Lung (tissue), 12 donors: Measurements from ENCODE around the gene PPP2R3A. TPM values are rescaled to one million over a fixed set of nuclear protein-coding genes. Genes with fewer than 3 reads are reported as not detected.

ENCODE experiments used
- ATAC-seq: fragments of 200-7000 bp; cut with Tn5 transposase; one replicate; pipeline ENCODE4 v1.9.1; 2020; ENCODE audit warnings: moderate number of reproducible peaks; ENCODE audit not compliant: insufficient read depth, low FRiP score
- DNase-seq, 3 donors: peaks; one replicate each; pipeline ENCODE4 v3.0.0-alpha.2; 2013 to 2017
- H3K27ac ChIP-seq, 2 donors: one replicate each; pipeline ENCODE4 v1.5.1; 2013; ENCODE audit warnings: mild to moderate bottlenecking in 2 of 2, moderate library complexity in 2 of 2, control low read depth in 1 of 2, inconsistent platforms in 1 of 2, low read depth in 1 of 2, low read length in 1 of 2
- H3K27me3 ChIP-seq, 3 donors: one replicate each; pipeline ENCODE4 v1.5.1; 2013; ENCODE audit warnings: low read length in 2 of 3; ENCODE audit not compliant: control insufficient read depth in 3 of 3, insufficient read depth in 3 of 3
- H3K36me3 ChIP-seq, 4 donors: one replicate each; pipeline ENCODE4 v1.5.1; 2013; ENCODE audit warnings: low read length in 4 of 4, mild to moderate bottlenecking in 1 of 4, moderate library complexity in 1 of 4; ENCODE audit not compliant: control insufficient read depth in 4 of 4, insufficient read depth in 4 of 4
- H3K4me1 ChIP-seq, 5 donors: one replicate each; pipeline ENCODE4 v1.5.1; 2013; ENCODE audit warnings: low read length in 5 of 5, mild to moderate bottlenecking in 2 of 5, moderate library complexity in 1 of 5; ENCODE audit not compliant: control insufficient read depth in 5 of 5, insufficient read depth in 5 of 5
- H3K4me3 ChIP-seq: one replicate; pipeline ENCODE4 v1.5.1; 2013; ENCODE audit warnings: mild to moderate bottlenecking, control low read depth, moderate library complexity
- H3K9ac ChIP-seq, 2 donors: one replicate each; pipeline ENCODE4 v1.5.1; 2013; ENCODE audit warnings: low read length in 2 of 2, control low read depth in 1 of 2; ENCODE audit not compliant: insufficient read depth in 1 of 2
- H3K9me3 ChIP-seq, 4 donors: one replicate each; pipeline ENCODE4 v1.5.1; 2013; ENCODE audit warnings: low read length in 3 of 4, mild to moderate bottlenecking in 1 of 4, moderate library complexity in 1 of 4; ENCODE audit not compliant: control insufficient read depth in 4 of 4, insufficient read depth in 3 of 4
- CTCF ChIP-seq: IDR thresholded peaks from 2 replicates; pipeline ENCODE4 v1.5.1; 2012; ENCODE audit warnings: mild to moderate bottlenecking; ENCODE audit errors: control extremely low read depth, extremely low read depth
- WGBS, 2 donors: extraction: QIAGEN DNeasy Blood & Tissue Kit; methylation state at CpG; one replicate each; pipeline ENCODE4 v1.1.7; 2013; 5-methylcytosine and 5-hydroxymethylcytosine counted together
- polyA plus RNA-seq, 2 donors: library from polyadenylated mRNA; stranded (reverse); fragments of 200-250 nt; gene quantifications; one replicate each; pipeline ENCODE4 v1.2.1, GENCODE V29; 2013
- total RNA-seq, 2 donors: library from RNA; depleted of rRNA in 1 of 2; stranded (reverse); fragments of >200 nt in 1 of 2; gene quantifications; one replicate each; pipeline ENCODE4 v1.2.1, GENCODE V29; 2014 to 2021
- donor health status: control.
- donor health status: control.
- donor health status: Bipolar disorder and iron deficiency.
- donor health status: healthy.
- donor health status: DM: yes; HTN: yes; CAD: no.

Gene PPP2R3A
- total and polyA plus RNA-seq, 4 donors: 1.6 to 17.0 (median 4.6) TPM

- WGBS, 2 donors: 83 to 97% methylated on average over 1 of the region's 1 CpG
Measured at GRCh38 chr3:136021803-136022202, 56.3 kb downstream of the PPP2R3A start.

GRCh38 chr3:136022529-136023263, 57.2 kb downstream of the PPP2R3A start:
- peaks cover 0 to 16% (median 4%) of the 10 kb centered on the region in 5 donors for H3K4me1 ChIP-seq
- H3K9ac ChIP-seq: no peak overlapping the region
- DNase-seq (no peak), ATAC-seq (no peak)
- H3K9me3 ChIP-seq: no peaks in the 10 kb centered on the region
- peaks cover 0 to 2% (median under 1%) of the 10 kb centered on the region in 4 donors for H3K36me3 ChIP-seq
- WGBS, 2 donors: 85 to 87% methylated on average over 6 of the region's 6 CpGs
- TF ChIP-seq CTCF: no peak
- no peak overlapping the region for H3K4me3 ChIP-seq
- H3K27ac ChIP-seq: peak overlapping the region in 1 of 2 donors; percentile 76
- no peaks in the 10 kb centered on the region for H3K27me3 ChIP-seq

More at GRCh38 chr3:136021803-136022202, 56.3 kb downstream of the PPP2R3A start:
- Histone ChIP-seq H3K9ac (no peak overlapping the region), H3K27me3 (no peaks in the 10 kb centered on the region), H3K27ac (no peak overlapping the region), H3K4me1 (peaks cover 0 to 16% (median 4%) of the 10 kb centered on the region in 5 donors), H3K4me3 (no peak overlapping the region), H3K9me3 (no peaks in the 10 kb centered on the region), H3K36me3 (peaks cover 0 to 2% (median under 1%) of the 10 kb centered on the region in 4 donors)
- DNase-seq: no peak
- no peak for TF ChIP-seq CTCF
- no peak for ATAC-seq

- Histone ChIP-seq H3K27me3 (no peaks in the 10 kb centered on the region), H3K9ac (no peak overlapping the region), H3K36me3 (peaks cover 0 to 4% (median 2%) of the 10 kb centered on the region in 4 donors), H3K4me1 (peaks cover 0 to 13% (median 4%) of the 10 kb centered on the region in 5 donors), H3K4me3 (no peak overlapping the region), H3K9me3 (no peaks in the 10 kb centered on the region), H3K27ac (peak overlapping the region in 1 of 2 donors; percentile 76)
- ATAC-seq (no peak), DNase-seq (no peak)
- WGBS, 2 donors: 89 to 94% methylated on average over 3 of the region's 3 CpGs
- no peak for TF ChIP-seq CTCF
Measured at GRCh38 chr3:136023264-136023978, 57.9 kb downstream of the PPP2R3A start.
